Adrenal gland (tissue), 5 donors: ENCODE data around the gene SSC5D.

ENCODE experiments used
- CTCF ChIP-seq, 6 experiments: fragments of 450-650 bp in 4 of 6; fragments of 200-600 bp in 2 of 6; sonication (generic) in 1 of 6; IDR thresholded peaks; 1 replicate in 5 of 6; 2 replicates in 1 of 6; pipeline versions ENCODE4 v1.5.1 to v1.8.0; 2016 to 2021; ENCODE audit warnings: antibody characterized with exemption in 6 of 6, mild to moderate bottlenecking in 2 of 6, moderate library complexity in 1 of 6
- POLR2A ChIP-seq, 2 donors: fragments of 450-650 bp; IDR thresholded peaks; one replicate each; pipeline ENCODE4 v1.6.1; 2017; ENCODE audit warnings: antibody characterized with exemption in 2 of 2, mild to moderate bottlenecking in 2 of 2, moderate library complexity in 1 of 2
- donor health status: DM: no; HTN: no; CAD: no.

DNA sequence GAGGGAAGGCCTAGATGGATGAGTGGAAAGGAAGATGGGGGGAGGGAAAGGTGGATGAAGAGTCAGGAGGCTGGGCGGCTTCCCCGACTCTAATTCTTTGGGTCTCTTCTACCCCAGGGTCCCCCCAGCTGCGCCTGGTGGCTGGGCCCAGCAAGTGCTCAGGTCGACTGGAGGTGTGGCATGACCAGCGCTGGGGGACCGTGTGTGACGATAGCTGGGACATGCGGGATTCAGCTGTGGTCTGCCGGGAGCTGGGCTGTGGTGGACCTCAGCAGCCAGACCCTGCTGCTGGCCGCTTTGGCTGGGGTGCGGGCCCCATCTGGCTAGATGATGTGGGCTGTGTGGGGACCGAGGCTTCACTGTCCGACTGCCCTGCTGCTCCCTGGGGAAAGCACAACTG is 9.5 kb downstream of the SSC5D start:
- no peak for TF ChIP-seq CTCF (IDR thresholded peaks at IDR 0.05)
- TF ChIP-seq POLR2A (IDR thresholded peaks at IDR 0.05): no peak
